HEK293 (cell line): Measurements from ENCODE around the gene EIF4A3.

ENCODE experiments used
- CTCF ChIA-PET: fragments of 350-600 bp; formaldehyde crosslinking; extraction: SDS; loops from one replicate; lab custom pipeline; 2021; ENCODE audit warnings: antibody characterized with exemption; lab: Yijun Ruan, JAX
- POLR2A ChIA-PET: fragments of 300-600 bp; formaldehyde crosslinking; extraction: SDS; loops from one replicate; lab custom pipeline; 2020; ENCODE audit warnings: antibody characterized with exemption, inconsistent platforms; lab: Yijun Ruan, JAX
- H3K27ac ChIP-seq: fragments of 200-500 bp; sonication (Bioruptor generic); 2 replicates; pipeline ENCODE4 v1.5.1; 2014; ENCODE audit warnings: low read depth, low read length, control low read depth, inconsistent platforms; ENCODE audit errors: extremely low read depth
- H3K36me3 ChIP-seq, 2 experiments: fragments of 200-500 bp in 1 of 2; sonication (Bioruptor generic) in 1 of 2; 1 replicate in 1 of 2; 2 replicates in 1 of 2; pipeline ENCODE4 v1.5.1; 2014 to 2017; ENCODE audit warnings: inconsistent platforms in 2 of 2, low read length in 2 of 2; ENCODE audit not compliant: control insufficient read depth in 2 of 2, insufficient read depth in 1 of 2
- H3K4me1 ChIP-seq: fragments of 200-500 bp; sonication (Bioruptor generic); 2 replicates; pipeline ENCODE4 v1.5.1; 2014; ENCODE audit warnings: mild to moderate bottlenecking, low read length, inconsistent platforms; ENCODE audit not compliant: control insufficient read depth, insufficient read depth
- H3K4me3 ChIP-seq: 2 replicates; pipeline ENCODE4 v1.5.1; 2011; ENCODE audit warnings: low read depth, mild to moderate bottlenecking, control low read depth, low read length, moderate library complexity
- H3K9me3 ChIP-seq: fragments of 200-500 bp; sonication (Bioruptor generic); 2 replicates; pipeline ENCODE4 v1.5.1; 2014; ENCODE audit warnings: low read depth, low read length, inconsistent platforms; ENCODE audit not compliant: control insufficient read depth, insufficient read depth
- GLI2 ChIP-seq: fragments of 450-650 bp; formaldehyde crosslinking; IDR thresholded peaks from 2 replicates; pipeline ENCODE4; 2017; ENCODE audit warnings: missing biosample characterization, missing genetic modification characterization, low read depth, borderline replicate concordance
- IKZF3 ChIP-seq: fragments of 450-650 bp; IDR thresholded peaks from 2 replicates; pipeline ENCODE4 v1.5.0; 2018; ENCODE audit warnings: missing biosample characterization, mild to moderate bottlenecking, missing genetic modification characterization, moderate library complexity
- ZBTB1 ChIP-seq: fragments of 450-650 bp; formaldehyde crosslinking; IDR thresholded peaks from 2 replicates; pipeline ENCODE4 v1.5.1; 2016; ENCODE audit warnings: missing biosample characterization, missing genetic modification characterization
- ZBTB48 ChIP-seq: fragments of 450-650 bp; formaldehyde crosslinking; IDR thresholded peaks from 2 replicates; pipeline ENCODE4 v1.5.1; 2016; ENCODE audit warnings: missing biosample characterization, missing genetic modification characterization
- ZNF175 ChIP-seq: fragments of 450-650 bp; formaldehyde crosslinking; IDR thresholded peaks from 2 replicates; pipeline ENCODE4 v1.5.1; 2016; ENCODE audit warnings: missing biosample characterization, missing genetic modification characterization
- ZNF266 ChIP-seq: fragments of 450-650 bp; formaldehyde crosslinking; IDR thresholded peaks from 2 replicates; pipeline ENCODE4 v1.5.1; 2016; ENCODE audit warnings: missing biosample characterization, missing genetic modification characterization, low read depth
- ZNF404 ChIP-seq: fragments of 450-650 bp; formaldehyde crosslinking; IDR thresholded peaks from 2 replicates; pipeline ENCODE4 v1.5.1; 2017; ENCODE audit warnings: missing biosample characterization, missing genetic modification characterization
- ZNF585B ChIP-seq: fragments of 450-650 bp; formaldehyde crosslinking; IDR thresholded peaks from 2 replicates; pipeline ENCODE4 v1.5.1; 2016; ENCODE audit warnings: missing biosample characterization, missing genetic modification characterization
- ZNF600 ChIP-seq: fragments of 450-650 bp; formaldehyde crosslinking; IDR thresholded peaks from 2 replicates; pipeline ENCODE4 v1.5.1; 2016; ENCODE audit warnings: missing biosample characterization, missing genetic modification characterization
- ZNF624 ChIP-seq: fragments of 450-650 bp; formaldehyde crosslinking; IDR thresholded peaks from 2 replicates; pipeline ENCODE4 v1.5.1; 2017; ENCODE audit warnings: missing biosample characterization, missing genetic modification characterization
- ZNF645 ChIP-seq: fragments of 450-650 bp; formaldehyde crosslinking; IDR thresholded peaks from 2 replicates; pipeline ENCODE4; 2016; ENCODE audit warnings: missing biosample characterization, missing genetic modification characterization
- ZNF843 ChIP-seq: fragments of 450-650 bp; formaldehyde crosslinking; IDR thresholded peaks from 2 replicates; pipeline ENCODE4 v1.5.1; 2016; ENCODE audit warnings: missing biosample characterization, missing genetic modification characterization

Gene EIF4A3

GRCh38 chr17:80130992-80131391 is 15.9 kb downstream of the EIF4A3 start:
- CTCF ChIA-PET, result interaction anchor here (0.6 to 0.7 kb wide), 2 partner anchors 47 to 389 kb away, joined by 3 read pairs; no protein-coding TSS in a partner anchor
- TF ChIP-seq ZNF175 (tag by site-specific recombination), result no peak
- Histone ChIP-seq H3K4me3 (no peak overlapping the region), H3K36me3 (peaks cover 34 to 38% of the 10 kb centered on the region in 2 experiments), H3K9me3 (no peaks in the 10 kb centered on the region), H3K4me1 (no peaks in the 10 kb centered on the region), H3K27ac (no peak overlapping the region)
- POLR2A ChIA-PET, result interaction anchor here (2.3 kb wide), 1 partner anchor 29 kb away, joined by 6 read pairs; the partner anchor contains the start of gene GAA

- Histone ChIP-seq H3K27ac (no peak overlapping the region), H3K4me1 (no peaks in the 10 kb centered on the region), H3K4me3 (no peak overlapping the region), H3K9me3 (no peaks in the 10 kb centered on the region), H3K36me3 (peaks cover 15 to 19% of the 10 kb centered on the region in 2 experiments)
- ChIA-PET POLR2A (no interaction called here), CTCF (interaction anchor here (0.7 to 1.0 kb wide), 2 partner anchors 12 to 121 kb away, joined by 3 to 4 read pairs; no protein-coding TSS in a partner anchor)
- TF ChIP-seq ZNF600 (tag by site-specific recombination), result peak; percentile 45; the same call in 1 of the 2 replicates
- TF ChIP-seq ZNF585B, result no peak
- no peak for TF ChIP-seq ZNF266
- no peak for TF ChIP-seq ZBTB48 (tag by site-specific recombination)
Observed at GRCh38 chr17:80129006-80129565, 17.8 kb downstream of the EIF4A3 start.

GRCh38 chr17:80126449-80126715 is 20.5 kb downstream of the EIF4A3 start:
- TF ChIP-seq ZNF404 (tag by site-specific recombination) (no peak), ZNF843 (no peak), ZBTB1 (tag by site-specific recombination) (no peak)
- TF ChIP-seq, all 188 proteins: peak for 0
- Histone ChIP-seq H3K4me3 (no peak overlapping the region), H3K27ac (no peak overlapping the region), H3K9me3 (no peaks in the 10 kb centered on the region), H3K36me3 (no peaks in the 10 kb centered on the region), H3K4me1 (no peaks in the 10 kb centered on the region)
- POLR2A ChIA-PET, result no interaction called here
- CTCF ChIA-PET, result interaction anchor here (0.6 to 1.9 kb wide), 2 partner anchors 11 to 13 kb away, joined by 4 to 6 read pairs; no protein-coding TSS in a partner anchor

- Histone ChIP-seq H3K27ac (no peak overlapping the region), H3K36me3 (no peaks in the 10 kb centered on the region), H3K4me3 (no peak overlapping the region), H3K9me3 (no peaks in the 10 kb centered on the region), H3K4me1 (no peaks in the 10 kb centered on the region)
- TF ChIP-seq ZNF624 (tag by site-specific recombination) (no peak), IKZF3 (no peak), GLI2 (tag by site-specific recombination) (no peak), ZNF645 (tag by site-specific recombination) (no peak)
- POLR2A ChIA-PET, result no interaction called here
- CTCF ChIA-PET, result interaction anchor here (2.8 kb wide), 1 partner anchor 24 kb away, joined by 14 read pairs; the partner anchor contains the start of gene GAA
Observed at GRCh38 chr17:80125656-80126448, 21.1 kb downstream of the EIF4A3 start.
